GM20431 (cell line): ENCODE measurements around the gene IL5RA.

Experiments used
- in situ Hi-C: fragments of 300-500 bp; cut with MseI, MboI; formaldehyde crosslinking; loops from one replicate; pipeline ENCODE4 v1.15.0; 2020; ENCODE audit warnings: low sequenced_read_pairs; ENCODE audit not compliant: unreplicated experiment

IL5RA gene

DNA sequence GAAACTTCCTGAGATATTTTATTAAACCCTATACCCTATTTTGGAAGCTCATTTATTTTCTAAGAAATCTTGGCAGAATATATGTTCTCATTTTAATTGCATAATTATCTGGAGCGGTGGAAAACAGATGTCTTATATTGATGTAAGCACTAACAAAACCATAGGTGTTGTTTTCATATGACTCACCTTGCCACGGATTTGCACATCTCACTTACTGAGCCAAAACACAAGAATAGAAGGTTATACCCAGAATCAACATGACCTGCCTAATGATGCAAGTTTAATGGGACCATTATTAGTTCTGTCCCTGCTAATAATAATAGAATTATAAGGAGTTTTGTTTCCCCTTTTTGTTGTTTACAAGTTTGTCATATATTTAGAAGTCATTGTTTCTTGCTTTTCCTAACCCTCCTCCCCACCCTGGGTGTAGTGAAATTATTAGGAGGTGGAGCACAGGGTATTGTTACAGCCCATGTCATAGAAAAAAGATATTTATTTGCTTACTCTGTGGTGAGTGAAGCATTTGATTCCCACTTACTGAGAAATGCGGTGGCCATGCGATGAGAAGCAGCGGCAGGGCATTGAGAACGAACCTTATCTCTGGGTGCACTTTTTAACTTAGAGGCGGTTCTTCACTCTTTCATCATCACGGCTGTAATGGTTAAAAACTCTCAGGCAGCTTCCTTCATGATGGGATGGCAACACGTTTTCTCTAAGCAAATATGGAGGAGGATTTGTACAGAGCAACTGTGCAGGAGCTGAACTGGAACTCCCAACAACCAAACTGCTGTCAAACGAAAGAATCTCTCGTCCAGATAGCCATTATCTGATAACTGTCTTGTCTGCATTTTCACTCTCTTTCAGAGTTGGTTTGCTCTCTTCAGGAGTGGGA is 521 bp downstream of the IL5RA start:
- in situ Hi-C loops = no loop called here

DNA sequence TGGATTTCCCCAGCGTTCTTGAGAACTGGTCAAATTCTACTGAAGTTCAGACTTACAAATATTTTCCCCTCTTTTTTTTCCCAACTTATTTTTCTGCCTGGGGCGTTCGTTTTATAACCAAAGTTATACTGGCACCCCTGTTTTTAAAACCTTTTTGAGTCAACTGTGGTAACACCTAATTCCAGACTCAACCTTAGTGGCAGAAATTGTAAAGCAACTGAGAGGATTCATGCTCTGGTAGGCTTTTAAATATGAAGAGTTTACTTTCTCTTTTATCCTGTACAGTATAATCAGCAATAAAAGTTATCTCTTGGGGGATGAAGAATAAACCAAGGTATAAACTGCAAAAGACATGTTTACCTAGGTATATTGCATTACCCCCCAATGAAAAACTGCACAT is 2.3 kb downstream of the IL5RA start:
- in situ Hi-C loops = no loop called here

GRCh38 chr3:3107181-3107580 is 3.0 kb downstream of the IL5RA start:
- in situ Hi-C loops = no loop called here

- in situ Hi-C loops = no loop called here
These were observed 4.4 kb downstream of the IL5RA start for GRCh38 chr3:3105815-3106214.

DNA sequence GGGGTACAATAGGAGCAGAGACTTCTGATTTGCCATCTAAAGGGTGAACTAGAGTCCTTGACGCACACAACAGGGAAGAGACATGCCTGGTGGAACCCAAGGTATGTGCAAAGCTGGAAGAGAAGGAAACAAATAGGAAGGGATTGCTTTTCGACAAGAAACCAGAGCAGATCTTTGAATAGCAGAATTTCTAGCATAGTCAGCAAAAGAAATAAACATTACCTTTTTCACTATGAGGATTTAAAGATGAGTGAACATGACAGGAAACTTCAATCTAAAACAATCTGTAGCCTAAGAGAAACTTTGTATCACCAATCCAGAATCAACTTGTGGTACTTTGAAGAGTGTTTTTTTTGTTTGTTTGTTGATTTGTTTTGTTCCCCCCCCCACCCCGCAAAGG is 4.9 kb downstream of the IL5RA start:
- in situ Hi-C loops = no loop called here

GRCh38 chr3:3102751-3103150 is 7.4 kb downstream of the IL5RA start:
- in situ Hi-C loops = no loop called here

GRCh38 chr3:3101660-3102458 is 8.3 kb downstream of the IL5RA start:
- in situ Hi-C loops = no loop called here

GRCh38 chr3:3097958-3098357 is 12.2 kb downstream of the IL5RA start:
- in situ Hi-C loops = no loop called here

- in situ Hi-C loops = no loop called here
These were observed 21.2 kb downstream of the IL5RA start for GRCh38 chr3:3089017-3089416.

- in situ Hi-C loops = no loop called here
These were observed 22.3 kb downstream of the IL5RA start for GRCh38 chr3:3087716-3088465.

GRCh38 chr3:3087279-3087678 is 22.9 kb downstream of the IL5RA start:
- in situ Hi-C loops = no loop called here

DNA sequence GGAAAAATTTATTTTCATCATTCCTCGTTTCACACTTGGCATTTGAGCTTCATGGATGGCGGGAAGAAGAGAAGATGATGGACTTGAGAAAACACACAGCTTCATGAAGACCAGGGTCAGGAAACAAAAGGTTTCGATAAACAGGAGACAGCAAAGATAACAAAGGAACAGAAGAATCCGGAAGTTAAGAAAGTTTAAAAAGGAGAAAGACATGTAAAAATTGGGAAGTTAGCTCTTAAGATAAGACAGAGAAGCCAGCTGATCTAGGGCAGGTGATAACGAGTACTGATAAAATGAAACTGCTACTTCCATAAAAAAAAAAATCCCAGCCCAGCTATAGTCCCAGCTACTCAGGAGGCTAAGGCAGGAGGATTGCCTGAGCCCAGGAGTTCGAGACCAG is 23.9 kb downstream of the IL5RA start:
- in situ Hi-C loops = no loop called here

DNA sequence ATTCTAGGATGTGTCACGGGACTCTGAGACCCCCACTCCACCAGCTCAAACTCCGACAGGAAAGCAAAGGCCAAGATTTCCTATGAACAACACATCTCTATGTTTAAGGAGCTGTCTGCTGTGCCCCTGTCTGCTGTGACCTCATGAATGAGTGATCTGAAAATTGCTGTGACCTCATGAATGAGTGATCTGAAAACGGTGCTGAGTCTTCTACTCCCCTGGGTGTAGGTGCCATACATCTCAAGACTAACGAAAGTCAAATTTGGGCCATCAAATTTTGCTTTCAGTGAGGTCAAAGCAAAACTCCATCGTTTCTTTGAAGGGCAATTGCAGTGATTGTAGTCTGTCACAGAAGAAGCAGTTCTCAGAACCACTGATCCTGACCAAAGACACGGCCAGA is 24.4 kb downstream of the IL5RA start:
- in situ Hi-C loops = no loop called here

DNA sequence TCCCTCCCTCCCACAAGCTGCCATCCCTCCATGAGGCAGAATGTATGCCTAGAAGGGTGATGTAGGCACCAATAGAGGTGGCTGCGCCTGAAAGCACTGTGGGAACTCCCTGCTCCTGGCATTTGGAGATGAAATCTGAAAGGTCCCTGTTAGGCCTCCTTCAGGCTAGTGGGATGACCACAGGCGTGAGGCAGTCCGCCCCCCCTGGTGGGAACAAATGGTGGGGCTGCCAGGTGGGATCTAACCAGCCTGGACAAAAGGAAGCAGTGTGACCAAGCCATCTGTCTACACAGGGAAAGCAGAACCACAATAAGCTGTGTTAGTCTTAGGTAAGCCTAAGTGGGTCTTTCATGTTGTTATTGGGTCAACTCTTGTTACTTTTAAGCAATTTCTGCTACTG is 25.3 kb downstream of the IL5RA start:
- in situ Hi-C loops = no loop called here

GRCh38 chr3:3082234-3082924 is 27.8 kb downstream of the IL5RA start:
- in situ Hi-C loops = no loop called here

- in situ Hi-C loops = no loop called here
These were observed 28.6 kb downstream of the IL5RA start for GRCh38 chr3:3081381-3082233.

- in situ Hi-C loops = no loop called here
These were observed 29.9 kb downstream of the IL5RA start for GRCh38 chr3:3080309-3080708.

DNA sequence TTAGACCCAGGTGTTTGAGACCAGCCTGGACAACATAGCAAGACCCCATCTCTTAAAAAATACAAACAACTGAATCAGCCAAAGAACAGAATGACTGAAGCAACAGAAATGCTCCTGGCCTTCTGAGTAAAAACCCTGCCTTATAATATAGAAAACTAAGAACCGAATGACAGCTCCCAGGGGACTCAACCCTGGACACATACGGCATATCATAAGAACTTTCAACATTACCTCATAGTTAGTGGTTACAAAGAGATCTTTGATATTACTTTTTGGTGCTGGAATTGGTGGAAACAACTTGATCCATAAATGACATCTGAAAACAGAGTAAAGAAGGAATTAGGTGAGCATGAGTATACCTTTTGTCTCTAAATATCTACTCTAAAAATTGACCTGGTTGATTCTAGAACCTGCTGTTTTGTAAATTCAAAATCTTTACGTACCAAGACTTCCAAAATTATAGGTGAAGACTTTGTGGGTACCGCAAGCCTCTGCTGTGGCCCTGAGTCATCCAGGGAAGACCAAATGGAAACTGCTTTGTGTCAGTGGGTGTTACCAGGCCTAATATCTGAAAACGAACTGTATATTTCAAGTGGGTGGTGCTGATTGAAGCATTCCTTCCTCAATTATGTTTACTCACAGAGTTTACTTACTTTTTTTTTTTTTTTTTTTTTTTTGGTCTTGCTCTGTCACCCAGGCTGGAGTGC is 35.5 kb downstream of the IL5RA start:
- in situ Hi-C loops = no loop called here

GRCh38 chr3:3071136-3071535 is 39.0 kb downstream of the IL5RA start:
- in situ Hi-C loops = no loop called here
